HG03565 (cell line): ENCODE data around the gene FXYD6.

Experiments used
- ATAC-seq: cut with Tn5 transposase; IDR thresholded peaks from one replicate; pipeline ENCODE4 v1.9.1; 2021; ENCODE audit warnings: mild to moderate bottlenecking, moderate library complexity; ENCODE audit not compliant: unreplicated experiment

The FXYD6 gene

GRCh38 chr11:117851852-117852251, 24.6 kb downstream of the FXYD6 start:
- no peak for ATAC-seq

- no peak for ATAC-seq
Observed at GRCh38 chr11:117851106-117851505, 25.4 kb downstream of the FXYD6 start.

GRCh38 chr11:117849781-117850414, 26.6 kb downstream of the FXYD6 start:
- ATAC-seq, result no peak

- no peak for ATAC-seq
Observed at GRCh38 chr11:117843666-117844484, 32.6 kb downstream of the FXYD6 start.

- ATAC-seq, result no peak
Observed at GRCh38 chr11:117842131-117842941, 34.1 kb downstream of the FXYD6 start.

GRCh38 chr11:117841551-117842031, 34.9 kb downstream of the FXYD6 start:
- ATAC-seq, result no peak

GRCh38 chr11:117840881-117841550, 35.4 kb downstream of the FXYD6 start:
- no peak for ATAC-seq

- ATAC-seq, result no peak
Observed at GRCh38 chr11:117839936-117840813, 36.3 kb downstream of the FXYD6 start.

- ATAC-seq, result no peak
Observed at GRCh38 chr11:117839380-117839881, 37.0 kb downstream of the FXYD6 start.

- ATAC-seq, result no peak
Observed at GRCh38 chr11:117838901-117839300, 37.6 kb downstream of the FXYD6 start.

- ATAC-seq, result no peak
Observed at GRCh38 chr11:117837791-117838190, 38.7 kb downstream of the FXYD6 start.

- ATAC-seq, result no peak
Observed at GRCh38 chr11:117837070-117837776, 39.2 kb downstream of the FXYD6 start.

- no peak for ATAC-seq
Observed at GRCh38 chr11:117836077-117836960, 40.1 kb downstream of the FXYD6 start.

GRCh38 chr11:117835576-117835975, 40.9 kb downstream of the FXYD6 start:
- no peak for ATAC-seq

- no peak for ATAC-seq
Observed at GRCh38 chr11:117834838-117835443, 41.5 kb downstream of the FXYD6 start.

- no peak for ATAC-seq
Observed at GRCh38 chr11:117834068-117834810, 42.2 kb downstream of the FXYD6 start.

- no peak for ATAC-seq
Observed at GRCh38 chr11:117833401-117833891, 43.0 kb downstream of the FXYD6 start.
